Uterus (tissue), 2 donors: Measurements from ENCODE around the gene DBNDD1.

ENCODE experiments used
- CTCF ChIP-seq, 4 experiments: fragments of 200-600 bp in 2 of 4; fragments of 450-650 bp in 2 of 4; sonication (generic) in 2 of 4; IDR thresholded peaks; one replicate each; pipeline ENCODE4 v1.5.1; 2016 to 2019; ENCODE audit warnings: antibody characterized with exemption in 4 of 4, mild to moderate bottlenecking in 2 of 4, moderate library complexity in 1 of 4
- POLR2A ChIP-seq, 2 donors: fragments of 450-650 bp; IDR thresholded peaks; one replicate each; pipeline ENCODE4 v1.6.1; 2016; ENCODE audit warnings: antibody characterized with exemption in 2 of 2, mild to moderate bottlenecking in 1 of 2, moderate library complexity in 1 of 2

GRCh38 chr16:89971495-89972243 is 47.6 kb downstream of the DBNDD1 start:
- no peak for TF ChIP-seq CTCF (IDR thresholded peaks at IDR 0.05)
- no peak for TF ChIP-seq POLR2A (IDR thresholded peaks at IDR 0.05)
